Measurements from ENCODE around the gene CCNJ. TPM values are rescaled to one million over a fixed set of nuclear protein-coding genes. Genes with fewer than 3 reads are reported as not detected.

CCNJ gene
- total and polyA plus RNA-seq, 2 of the 13 experiments (the other 11 are each of a cell fraction or from before 2014, with no cell fraction given): 14.1 to 21.5 TPM

DNA sequence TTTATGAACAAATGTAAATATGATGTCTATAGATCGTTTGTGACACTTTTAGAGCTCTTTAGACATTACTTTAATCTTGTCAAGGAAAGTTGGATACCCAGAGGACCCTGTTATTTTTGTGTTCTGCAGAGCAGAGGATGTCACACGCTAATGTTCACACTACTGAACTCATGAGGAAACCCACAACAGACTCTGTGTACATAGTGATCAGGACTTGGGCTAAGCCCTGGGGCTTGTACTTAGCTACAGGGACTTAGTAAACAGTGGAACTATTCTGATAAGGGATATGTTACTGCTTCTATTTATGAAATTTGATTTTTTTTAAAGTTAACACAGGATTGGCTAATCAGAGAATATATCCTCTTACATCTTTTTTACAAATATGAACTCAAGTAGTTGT is 50.6 kb downstream of the CCNJ start (continued):
- peak; percentile 34; the same call in 1 of the 2 replicates for TF ChIP-seq HMG20A (CRISPR knock-in tag; IDR thresholded peaks at IDR 0.05; ENCODE audit: borderline replicate concordance)
- TF ChIP-seq, protein P1, sequence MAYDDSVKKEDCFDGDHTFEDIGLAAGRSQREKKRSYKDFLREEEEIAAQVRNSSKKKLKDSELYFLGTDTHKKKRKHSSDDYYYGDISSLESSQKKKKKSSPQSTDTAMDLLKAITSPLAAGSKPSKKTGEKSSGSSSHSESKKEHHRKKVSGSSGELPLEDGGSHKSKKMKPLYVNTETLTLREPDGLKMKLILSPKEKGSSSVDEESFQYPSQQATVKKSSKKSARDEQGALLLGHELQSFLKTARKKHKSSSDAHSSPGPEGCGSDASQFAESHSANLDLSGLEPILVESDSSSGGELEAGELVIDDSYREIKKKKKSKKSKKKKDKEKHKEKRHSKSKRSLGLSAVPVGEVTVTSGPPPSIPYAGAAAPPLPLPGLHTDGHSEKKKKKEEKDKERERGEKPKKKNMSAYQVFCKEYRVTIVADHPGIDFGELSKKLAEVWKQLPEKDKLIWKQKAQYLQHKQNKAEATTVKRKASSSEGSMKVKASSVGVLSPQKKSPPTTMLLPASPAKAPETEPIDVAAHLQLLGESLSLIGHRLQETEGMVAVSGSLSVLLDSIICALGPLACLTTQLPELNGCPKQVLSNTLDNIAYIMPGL (CRISPR knock-in tag; IDR thresholded peaks at IDR 0.05; ENCODE audit: borderline replicate concordance in 1 of 2, low read depth in 1 of 2): no peak
- TF ChIP-seq MEIS1 (CRISPR knock-in tag; IDR thresholded peaks at IDR 0.05; ENCODE audit: borderline replicate concordance): no peak
- TF ChIP-seq ZNF331 (CRISPR knock-in tag; IDR thresholded peaks at IDR 0.05): peak; percentile 71; the same call in 1 of the 2 replicates
- peak; percentile 54 for TF ChIP-seq KDM6A (CRISPR knock-in tag; IDR thresholded peaks at IDR 0.05; ENCODE audit: low read depth)
- TF ChIP-seq, protein P2, sequence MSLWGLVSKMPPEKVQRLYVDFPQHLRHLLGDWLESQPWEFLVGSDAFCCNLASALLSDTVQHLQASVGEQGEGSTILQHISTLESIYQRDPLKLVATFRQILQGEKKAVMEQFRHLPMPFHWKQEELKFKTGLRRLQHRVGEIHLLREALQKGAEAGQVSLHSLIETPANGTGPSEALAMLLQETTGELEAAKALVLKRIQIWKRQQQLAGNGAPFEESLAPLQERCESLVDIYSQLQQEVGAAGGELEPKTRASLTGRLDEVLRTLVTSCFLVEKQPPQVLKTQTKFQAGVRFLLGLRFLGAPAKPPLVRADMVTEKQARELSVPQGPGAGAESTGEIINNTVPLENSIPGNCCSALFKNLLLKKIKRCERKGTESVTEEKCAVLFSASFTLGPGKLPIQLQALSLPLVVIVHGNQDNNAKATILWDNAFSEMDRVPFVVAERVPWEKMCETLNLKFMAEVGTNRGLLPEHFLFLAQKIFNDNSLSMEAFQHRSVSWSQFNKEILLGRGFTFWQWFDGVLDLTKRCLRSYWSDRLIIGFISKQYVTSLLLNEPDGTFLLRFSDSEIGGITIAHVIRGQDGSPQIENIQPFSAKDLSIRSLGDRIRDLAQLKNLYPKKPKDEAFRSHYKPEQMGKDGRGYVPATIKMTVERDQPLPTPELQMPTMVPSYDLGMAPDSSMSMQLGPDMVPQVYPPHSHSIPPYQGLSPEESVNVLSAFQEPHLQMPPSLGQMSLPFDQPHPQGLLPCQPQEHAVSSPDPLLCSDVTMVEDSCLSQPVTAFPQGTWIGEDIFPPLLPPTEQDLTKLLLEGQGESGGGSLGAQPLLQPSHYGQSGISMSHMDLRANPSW (CRISPR knock-in tag; IDR thresholded peaks at IDR 0.05; ENCODE audit: borderline replicate concordance): no peak
- TF ChIP-seq, protein P3, sequence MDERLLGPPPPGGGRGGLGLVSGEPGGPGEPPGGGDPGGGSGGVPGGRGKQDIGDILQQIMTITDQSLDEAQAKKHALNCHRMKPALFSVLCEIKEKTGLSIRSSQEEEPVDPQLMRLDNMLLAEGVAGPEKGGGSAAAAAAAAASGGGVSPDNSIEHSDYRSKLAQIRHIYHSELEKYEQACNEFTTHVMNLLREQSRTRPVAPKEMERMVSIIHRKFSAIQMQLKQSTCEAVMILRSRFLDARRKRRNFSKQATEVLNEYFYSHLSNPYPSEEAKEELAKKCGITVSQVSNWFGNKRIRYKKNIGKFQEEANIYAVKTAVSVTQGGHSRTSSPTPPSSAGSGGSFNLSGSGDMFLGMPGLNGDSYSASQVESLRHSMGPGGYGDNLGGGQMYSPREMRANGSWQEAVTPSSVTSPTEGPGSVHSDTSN (CRISPR knock-in tag; IDR thresholded peaks at IDR 0.05): no peak
- TF ChIP-seq, protein P4, sequence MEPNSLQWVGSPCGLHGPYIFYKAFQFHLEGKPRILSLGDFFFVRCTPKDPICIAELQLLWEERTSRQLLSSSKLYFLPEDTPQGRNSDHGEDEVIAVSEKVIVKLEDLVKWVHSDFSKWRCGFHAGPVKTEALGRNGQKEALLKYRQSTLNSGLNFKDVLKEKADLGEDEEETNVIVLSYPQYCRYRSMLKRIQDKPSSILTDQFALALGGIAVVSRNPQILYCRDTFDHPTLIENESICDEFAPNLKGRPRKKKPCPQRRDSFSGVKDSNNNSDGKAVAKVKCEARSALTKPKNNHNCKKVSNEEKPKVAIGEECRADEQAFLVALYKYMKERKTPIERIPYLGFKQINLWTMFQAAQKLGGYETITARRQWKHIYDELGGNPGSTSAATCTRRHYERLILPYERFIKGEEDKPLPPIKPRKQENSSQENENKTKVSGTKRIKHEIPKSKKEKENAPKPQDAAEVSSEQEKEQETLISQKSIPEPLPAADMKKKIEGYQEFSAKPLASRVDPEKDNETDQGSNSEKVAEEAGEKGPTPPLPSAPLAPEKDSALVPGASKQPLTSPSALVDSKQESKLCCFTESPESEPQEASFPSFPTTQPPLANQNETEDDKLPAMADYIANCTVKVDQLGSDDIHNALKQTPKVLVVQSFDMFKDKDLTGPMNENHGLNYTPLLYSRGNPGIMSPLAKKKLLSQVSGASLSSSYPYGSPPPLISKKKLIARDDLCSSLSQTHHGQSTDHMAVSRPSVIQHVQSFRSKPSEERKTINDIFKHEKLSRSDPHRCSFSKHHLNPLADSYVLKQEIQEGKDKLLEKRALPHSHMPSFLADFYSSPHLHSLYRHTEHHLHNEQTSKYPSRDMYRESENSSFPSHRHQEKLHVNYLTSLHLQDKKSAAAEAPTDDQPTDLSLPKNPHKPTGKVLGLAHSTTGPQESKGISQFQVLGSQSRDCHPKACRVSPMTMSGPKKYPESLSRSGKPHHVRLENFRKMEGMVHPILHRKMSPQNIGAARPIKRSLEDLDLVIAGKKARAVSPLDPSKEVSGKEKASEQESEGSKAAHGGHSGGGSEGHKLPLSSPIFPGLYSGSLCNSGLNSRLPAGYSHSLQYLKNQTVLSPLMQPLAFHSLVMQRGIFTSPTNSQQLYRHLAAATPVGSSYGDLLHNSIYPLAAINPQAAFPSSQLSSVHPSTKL (CRISPR knock-in tag; IDR thresholded peaks at IDR 0.05): peak; percentile 39; the same call in 1 of the 2 replicates
- TF ChIP-seq MTF1 (CRISPR knock-in tag; IDR thresholded peaks at IDR 0.05): no peak
- TF ChIP-seq SNRNP70 (IDR thresholded peaks at IDR 0.05; ENCODE audit: low read depth, low read length): no peak
- 0 out of 2 replicates have a peak, but pooled peaks have one; percentile 30 for TF ChIP-seq PHF20 (CRISPR knock-in tag; IDR thresholded peaks at IDR 0.05)
- no peak for TF ChIP-seq ZNF251 (CRISPR knock-in tag; IDR thresholded peaks at IDR 0.05)
- TF ChIP-seq CEBPB (IDR thresholded peaks at IDR 0.05; ENCODE audit: borderline replicate concordance, low read depth, low read length): no peak
- no peak for TF ChIP-seq ZNF317 (CRISPR knock-in tag; IDR thresholded peaks at IDR 0.05)
- TF ChIP-seq, protein P5, sequence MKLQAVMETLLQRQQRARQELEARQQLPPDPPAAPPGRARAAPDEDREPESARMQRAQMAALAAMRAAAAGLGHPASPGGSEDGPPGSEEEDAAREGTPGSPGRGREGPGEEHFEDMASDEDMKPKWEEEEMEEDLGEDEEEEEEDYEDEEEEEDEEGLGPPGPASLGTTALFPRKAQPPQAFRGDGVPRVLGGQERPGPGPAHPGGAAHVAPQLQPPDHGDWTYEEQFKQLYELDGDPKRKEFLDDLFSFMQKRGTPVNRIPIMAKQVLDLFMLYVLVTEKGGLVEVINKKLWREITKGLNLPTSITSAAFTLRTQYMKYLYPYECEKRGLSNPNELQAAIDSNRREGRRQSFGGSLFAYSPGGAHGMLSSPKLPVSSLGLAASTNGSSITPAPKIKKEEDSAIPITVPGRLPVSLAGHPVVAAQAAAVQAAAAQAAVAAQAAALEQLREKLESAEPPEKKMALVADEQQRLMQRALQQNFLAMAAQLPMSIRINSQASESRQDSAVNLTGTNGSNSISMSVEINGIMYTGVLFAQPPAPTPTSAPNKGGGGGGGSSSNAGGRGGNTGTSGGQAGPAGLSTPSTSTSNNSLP (IDR thresholded peaks at IDR 0.05; ENCODE audit: low read depth, low read length): 0 out of 2 replicates have a peak, but pooled peaks have one; percentile 30
- no peak for TF ChIP-seq POGZ (CRISPR knock-in tag; IDR thresholded peaks at IDR 0.05)
- no peak for TF ChIP-seq ZSCAN12 (CRISPR knock-in tag; IDR thresholded peaks at IDR 0.05)
- TF ChIP-seq MEIS2 (CRISPR knock-in tag; IDR thresholded peaks at IDR 0.05): no peak
- no peak for TF ChIP-seq RXRA (CRISPR knock-in tag; IDR thresholded peaks at IDR 0.05)
- no peak for TF ChIP-seq ZNF30 (CRISPR knock-in tag; IDR thresholded peaks at IDR 0.05)

Data from HepG2 (cell line).